ENCODE measurements around the gene KCNK17. TPM values are rescaled to one million over a fixed set of nuclear protein-coding genes. Genes with fewer than 3 reads are reported as not detected.

The KCNK17 gene
- total and polyA plus RNA-seq, 2 of the 8 experiments (the other 6 are each of a cell fraction or from before 2014, with no cell fraction given): 2.9 to 3.4 TPM

GRCh38 chr6:39251406-39251805 is 62.8 kb downstream of the KCNK17 start (continued):
- TF ChIP-seq CHD7 (IDR thresholded peaks at IDR 0.05; ENCODE audit: insufficient replicate concordance, low read length) (no peak), SUZ12 (IDR thresholded peaks at IDR 0.05; ENCODE audit: low read length) (no peak), JUND (IDR thresholded peaks at IDR 0.05; ENCODE audit: low read length) (no peak), SIX5 (IDR thresholded peaks at IDR 0.05; ENCODE audit: low read depth, low read length) (no peak), GTF2F1 (IDR thresholded peaks at IDR 0.05; ENCODE audit: borderline replicate concordance, low read depth, low read length) (no peak), PHF8 (conservative IDR thresholded peaks at IDR 0.05; ENCODE audit: low read depth, low read length) (no peak), JUN (IDR thresholded peaks at IDR 0.05; ENCODE audit: low read depth, low read length) (no peak)

Measured in H1 (cell line).